Neutrophil (primary cell): ENCODE results near the gene AIFM2.

Experiments used
- H3K27ac ChIP-seq: fragments of 200-600 bp; sonication (generic); 2 replicates; pipeline ENCODE4 v1.5.1; 2016; ENCODE audit warnings: mild to moderate bottlenecking, moderate library complexity
- H3K27me3 ChIP-seq: fragments of 200-600 bp; sonication (generic); 2 replicates; pipeline ENCODE4 v1.6.0; 2016; ENCODE audit warnings: mild to moderate bottlenecking
- H3K36me3 ChIP-seq: fragments of 200-600 bp; sonication (generic); 2 replicates; pipeline ENCODE4 v1.5.1; 2017
- H3K4me1 ChIP-seq, 2 experiments: fragments of 200-600 bp in 1 of 2; sonication (generic) in 1 of 2; 1 replicate in 1 of 2; 2 replicates in 1 of 2; pipeline versions ENCODE4 v1.5.1 to v1.6.1; 2013 to 2016; ENCODE audit warnings: low read depth in 1 of 2, low read length in 1 of 2, mild to moderate bottlenecking in 1 of 2, moderate library complexity in 1 of 2; ENCODE audit not compliant: control insufficient read depth in 1 of 2, insufficient read depth in 1 of 2
- H3K4me3 ChIP-seq, 2 experiments: fragments of 200-600 bp in 1 of 2; sonication (generic) in 1 of 2; 1 replicate in 1 of 2; 2 replicates in 1 of 2; pipeline ENCODE4 v1.5.1; 2013 to 2016; ENCODE audit warnings: low read depth in 1 of 2, low read length in 1 of 2, mild to moderate bottlenecking in 1 of 2, moderate library complexity in 1 of 2
- H3K9me3 ChIP-seq: fragments of 200-600 bp; sonication (generic); 2 replicates; pipeline ENCODE4 v1.5.1; 2016
- TF ChIP-seq, protein P1 (sequence below): fragments of 200-600 bp; sonication (generic); IDR thresholded peaks from 2 replicates; pipeline ENCODE4 v1.5.1; 2016; ENCODE audit warnings: antibody characterized with exemption

Gene AIFM2

DNA sequence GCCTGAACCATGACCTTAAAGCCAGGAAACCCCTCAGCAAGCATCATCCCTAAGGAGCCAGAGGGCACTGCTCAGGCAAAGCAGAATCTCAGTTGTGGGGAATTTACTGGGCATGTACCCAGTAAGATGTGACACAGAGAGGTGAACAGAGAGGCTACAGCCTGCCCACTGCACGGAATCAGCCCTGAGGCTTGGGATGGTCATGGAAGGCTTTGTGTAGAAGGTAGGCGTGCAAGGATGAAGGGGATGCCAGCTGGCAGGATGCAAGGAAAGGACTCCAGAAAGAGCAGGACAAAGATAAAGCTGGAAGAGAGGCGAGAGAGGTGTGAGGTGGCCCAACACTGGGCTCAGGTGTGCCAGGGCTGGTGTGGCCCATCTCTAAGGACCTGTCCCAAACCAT lies 2.4 kb upstream of the AIFM2 start:
- TF ChIP-seq, protein P1, sequence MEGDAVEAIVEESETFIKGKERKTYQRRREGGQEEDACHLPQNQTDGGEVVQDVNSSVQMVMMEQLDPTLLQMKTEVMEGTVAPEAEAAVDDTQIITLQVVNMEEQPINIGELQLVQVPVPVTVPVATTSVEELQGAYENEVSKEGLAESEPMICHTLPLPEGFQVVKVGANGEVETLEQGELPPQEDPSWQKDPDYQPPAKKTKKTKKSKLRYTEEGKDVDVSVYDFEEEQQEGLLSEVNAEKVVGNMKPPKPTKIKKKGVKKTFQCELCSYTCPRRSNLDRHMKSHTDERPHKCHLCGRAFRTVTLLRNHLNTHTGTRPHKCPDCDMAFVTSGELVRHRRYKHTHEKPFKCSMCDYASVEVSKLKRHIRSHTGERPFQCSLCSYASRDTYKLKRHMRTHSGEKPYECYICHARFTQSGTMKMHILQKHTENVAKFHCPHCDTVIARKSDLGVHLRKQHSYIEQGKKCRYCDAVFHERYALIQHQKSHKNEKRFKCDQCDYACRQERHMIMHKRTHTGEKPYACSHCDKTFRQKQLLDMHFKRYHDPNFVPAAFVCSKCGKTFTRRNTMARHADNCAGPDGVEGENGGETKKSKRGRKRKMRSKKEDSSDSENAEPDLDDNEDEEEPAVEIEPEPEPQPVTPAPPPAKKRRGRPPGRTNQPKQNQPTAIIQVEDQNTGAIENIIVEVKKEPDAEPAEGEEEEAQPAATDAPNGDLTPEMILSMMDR: no peak
- Histone ChIP-seq H3K9me3 (no peaks in the 10 kb centered on the region), H3K27ac (no peak overlapping the region), H3K27me3 (peaks cover 34% of the 10 kb centered on the region), H3K4me1 (peaks cover 17 to 22% of the 10 kb centered on the region in 2 experiments), H3K36me3 (peaks cover 9% of the 10 kb centered on the region), H3K4me3 (no peak overlapping the region)

DNA sequence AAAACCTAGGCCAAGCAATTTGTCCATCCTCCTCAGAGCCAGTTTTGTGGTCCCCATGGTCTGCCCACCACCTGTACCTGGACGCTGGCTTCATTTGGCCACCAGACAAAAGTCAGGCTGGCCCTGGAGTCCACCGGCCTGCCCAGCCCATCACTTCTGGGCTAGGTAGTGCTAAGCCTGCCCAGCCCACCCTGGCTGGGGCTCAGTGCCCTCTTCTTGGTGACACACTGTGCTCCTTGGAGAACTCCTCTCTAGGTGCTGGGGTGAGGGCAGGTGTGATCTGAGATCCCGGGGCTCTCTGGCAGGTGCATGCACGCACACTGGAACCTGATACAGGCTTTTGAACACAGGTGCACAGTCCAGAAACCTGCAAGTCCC lies 1.1 kb downstream of the AIFM2 start:
- H3K27ac ChIP-seq: no peak overlapping the region
- no peak overlapping the region for H3K4me3 ChIP-seq
- H3K9me3 ChIP-seq: no peaks in the 10 kb centered on the region
- no peaks in the 10 kb centered on the region for H3K36me3 ChIP-seq
- peaks cover 17 to 22% of the 10 kb centered on the region in 2 experiments for H3K4me1 ChIP-seq
- peaks cover 34% of the 10 kb centered on the region for H3K27me3 ChIP-seq
- TF ChIP-seq, protein P1: no peak

DNA sequence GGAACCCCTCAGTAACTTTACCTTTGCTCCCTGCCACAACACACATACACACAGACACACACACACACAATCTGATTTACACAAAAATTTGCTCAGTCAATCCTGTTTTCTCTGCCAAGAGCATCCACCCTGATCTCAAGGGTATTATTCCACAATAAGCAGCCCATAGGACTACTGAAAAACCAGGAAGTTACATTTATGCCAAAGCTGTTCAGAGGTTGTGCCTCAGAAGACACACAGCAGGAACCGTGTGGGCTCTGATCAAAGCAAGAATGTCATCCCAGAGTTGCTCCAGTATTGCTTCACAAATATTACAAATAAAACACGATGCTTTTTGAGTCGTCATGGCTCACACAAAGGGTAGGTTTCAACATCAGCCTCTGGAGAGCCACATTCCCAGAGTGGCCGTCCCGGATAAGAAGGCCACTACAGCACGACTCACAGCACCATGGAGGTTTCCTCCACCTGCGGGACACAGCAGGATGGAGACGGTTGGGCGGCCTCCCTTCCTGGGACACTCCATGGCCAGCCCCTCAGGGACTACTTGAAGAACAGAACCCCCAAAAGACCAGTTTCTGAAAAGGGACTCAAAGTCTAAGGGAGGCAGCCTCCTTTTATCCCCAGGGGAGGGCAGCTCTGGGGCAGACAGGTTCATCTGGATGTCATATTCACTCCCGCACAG lies 1.6 kb downstream of the AIFM2 start:
- H3K27ac ChIP-seq: no peak overlapping the region
- peaks cover 17 to 22% of the 10 kb centered on the region in 2 experiments for H3K4me1 ChIP-seq
- H3K36me3 ChIP-seq: no peaks in the 10 kb centered on the region
- no peaks in the 10 kb centered on the region for H3K9me3 ChIP-seq
- TF ChIP-seq, protein P1: no peak
- no peak overlapping the region for H3K4me3 ChIP-seq
- peaks cover 34% of the 10 kb centered on the region for H3K27me3 ChIP-seq

DNA sequence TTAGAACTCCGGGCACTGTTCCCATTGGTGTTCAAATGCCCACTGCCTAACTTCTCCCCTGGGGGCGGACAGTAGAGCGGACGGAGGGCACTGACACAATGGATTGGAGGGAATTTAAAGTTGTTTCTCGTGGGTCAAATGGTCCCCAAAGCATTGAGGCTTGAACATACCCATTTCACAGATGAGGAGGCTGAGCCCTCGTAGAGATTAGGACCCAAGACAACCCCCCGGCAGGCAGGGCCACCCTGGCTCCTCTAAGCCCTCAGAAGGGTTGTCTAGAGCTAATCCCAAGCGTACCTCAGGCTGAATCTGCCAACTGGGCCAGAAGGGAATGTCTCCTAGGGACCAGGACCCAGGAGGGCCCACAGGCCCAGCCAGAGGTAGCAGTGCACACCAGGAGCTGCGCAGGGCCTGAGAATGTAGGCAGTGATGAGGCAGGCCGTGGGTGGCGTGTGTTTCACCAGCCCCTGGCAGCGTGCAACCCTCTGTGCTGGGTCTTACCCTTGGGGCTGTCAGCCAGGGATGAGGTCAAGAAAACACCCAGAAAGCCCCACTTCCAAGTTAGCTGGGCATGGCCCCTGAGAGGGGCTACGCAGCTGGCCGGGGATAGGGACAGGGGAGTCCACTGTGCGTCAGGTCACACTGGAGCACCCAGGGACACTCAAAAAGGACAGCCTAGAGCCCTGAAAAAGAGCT lies 5.8 kb downstream of the AIFM2 start:
- Histone ChIP-seq H3K27me3 (peaks cover 17% of the 10 kb centered on the region), H3K4me3 (no peak overlapping the region), H3K4me1 (peaks cover under 1% of the 10 kb centered on the region in 2 experiments), H3K27ac (no peak overlapping the region), H3K36me3 (no peaks in the 10 kb centered on the region), H3K9me3 (no peaks in the 10 kb centered on the region)
- TF ChIP-seq, protein P1: no peak

DNA sequence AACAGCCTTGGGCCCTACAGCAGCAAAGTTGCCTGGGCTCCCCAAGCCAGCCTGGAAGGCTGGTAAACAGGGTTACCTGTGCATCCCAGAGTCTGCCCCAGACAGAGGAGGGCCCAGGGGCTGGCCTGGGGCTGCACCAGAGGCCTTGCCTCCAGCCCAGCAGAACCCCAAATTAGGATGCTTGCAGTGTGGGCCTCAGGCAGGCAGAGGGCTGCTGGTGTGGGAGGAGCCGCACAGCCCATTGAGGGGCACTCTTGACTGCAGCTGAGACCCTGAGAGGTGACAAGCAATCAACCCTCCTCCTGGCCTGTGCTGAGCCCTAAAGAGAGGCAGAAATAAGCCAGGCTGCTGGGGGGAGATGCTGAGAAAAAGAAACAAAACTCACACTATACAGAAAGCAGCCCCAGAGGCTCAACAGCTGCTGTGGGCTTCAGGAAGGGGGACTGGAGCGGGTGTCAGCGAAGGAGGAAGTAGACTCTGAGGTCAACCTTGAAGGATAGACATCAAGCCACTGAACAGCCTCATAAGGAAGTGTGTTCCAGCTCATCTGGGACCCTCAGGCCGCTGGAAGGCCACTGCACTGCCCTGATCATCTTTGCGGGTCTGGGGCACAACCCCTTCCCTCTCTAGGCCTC lies 6.6 kb downstream of the AIFM2 start:
- TF ChIP-seq, protein P1: no peak
- Histone ChIP-seq H3K36me3 (no peaks in the 10 kb centered on the region), H3K9me3 (no peaks in the 10 kb centered on the region), H3K4me3 (no peak overlapping the region), H3K27ac (no peak overlapping the region), H3K27me3 (peaks cover 9% of the 10 kb centered on the region), H3K4me1 (no peaks in the 10 kb centered on the region)
